Esophagus squamous epithelium (tissue), 5 donors: ENCODE measurements around the gene SIGLEC8. TPM values are rescaled to one million over a fixed set of nuclear protein-coding genes. Genes with fewer than 3 reads are reported as not detected.
A peak's percentile ranks its signal among the peaks of the same experiment; 100 is the strongest.
"Not testable (repeated sequence)": the region's sequence is repeated elsewhere in the genome, so short reads cannot be mapped to it uniquely, and the experiment has no call there.

ENCODE experiments used
- DNase-seq: peaks from one replicate; lab custom pipeline; 2025; lab: John Stamatoyannopoulos, UW
- H3K27ac ChIP-seq, 4 donors: fragments of 200-600 bp; sonication (generic); one replicate each; pipeline ENCODE4 v1.5.1; 2016 to 2019; ENCODE audit warnings: mild to moderate bottlenecking in 1 of 4
- H3K27me3 ChIP-seq, 4 donors: fragments of 200-600 bp; sonication (generic); 1 replicate in 3 of 4; 2 replicates in 1 of 4; pipeline versions ENCODE4 v1.5.1 to v1.6.0; 2017 to 2021; ENCODE audit warnings: antibody characterized with exemption in 1 of 4
- H3K36me3 ChIP-seq, 3 donors: fragments of 200-600 bp; sonication (generic); one replicate each; pipeline ENCODE4 v1.5.1; 2016 to 2019
- H3K4me1 ChIP-seq, 3 donors: fragments of 200-600 bp; sonication (generic); one replicate each; pipeline ENCODE4 v1.5.1; 2017 to 2019
- H3K4me3 ChIP-seq, 4 donors: fragments of 200-600 bp; sonication (generic); 1 replicate in 3 of 4; 2 replicates in 1 of 4; pipeline ENCODE4 v1.5.1; 2016 to 2019; ENCODE audit warnings: mild to moderate bottlenecking in 2 of 4, moderate library complexity in 1 of 4
- H3K9me3 ChIP-seq, 3 donors: fragments of 200-600 bp; sonication (generic); one replicate each; pipeline ENCODE4 v1.5.1; 2016 to 2019
- CTCF ChIP-seq, 6 experiments: fragments of 450-650 bp in 4 of 6; fragments of 200-600 bp in 2 of 6; sonication (generic) in 2 of 6; IDR thresholded peaks; one replicate each; pipeline ENCODE4 v1.5.1; 2016 to 2019; ENCODE audit warnings: antibody characterized with exemption in 6 of 6, mild to moderate bottlenecking in 4 of 6, moderate library complexity in 4 of 6
- POLR2A ChIP-seq, 4 donors: fragments of 450-650 bp; IDR thresholded peaks; one replicate each; pipeline ENCODE4 v1.6.1; 2017; ENCODE audit warnings: antibody characterized with exemption in 4 of 4, mild to moderate bottlenecking in 4 of 4, moderate library complexity in 3 of 4
- WGBS, 2 donors: methylation state at CpG; one replicate each; pipeline ENCODE4 v1.1.5; 2018; 5-methylcytosine and 5-hydroxymethylcytosine counted together
- intact Hi-C: fragments of 100-400 bp; cut with DNase I; formaldehyde crosslinking; loops from one replicate; pipeline ENCODE4 v1.15.0; 2022
- total RNA-seq, 4 donors: library from RNA; depleted of rRNA; stranded (reverse); fragments of >200 nt; gene quantifications; one replicate each; pipeline ENCODE4 v1.1.0, GENCODE V29; 2016
- donor health status: DM: yes; HTN: yes; CAD: no.

SIGLEC8 gene
- total RNA-seq, 4 donors from 2014 or later = 0.31 to 2.5 (median 0.94) TPM

- 59 to 77% methylated on average over 2 to 3 of the region's 3 CpGs for WGBS, 2 donors
- intact Hi-C loops = no loop called here
- TF ChIP-seq POLR2A (IDR thresholded peaks at IDR 0.05) = no peak
- TF ChIP-seq CTCF (IDR thresholded peaks at IDR 0.05) = no peak
Measured at GRCh38 chr19:51417810-51418157, 40.5 kb downstream of the SIGLEC8 start.

GRCh38 chr19:51417107-51417809 is 41.0 kb downstream of the SIGLEC8 start, which contains the start of gene SIGLEC10:
Gene SIGLEC10 (minus strand): TSS chr19:51417642. CDS start chr19:51417581, 61 bp downstream.
- Histone ChIP-seq H3K4me3 (peak within 1 kb of the TSS in 1 of 4 donors; percentile 39), H3K27ac (peak within 1 kb of the TSS in 2 of 4 donors; percentile 54 to 63)

More at GRCh38 chr19:51417810-51418157, 40.5 kb downstream of the SIGLEC8 start:
- Histone ChIP-seq H3K27ac (peak overlapping the region in 2 of 4 donors; percentile 54 to 63), H3K27me3 (peaks cover 0 to 69% (median 0%) of the 10 kb centered on the region in 4 donors), H3K36me3 (no peaks in the 10 kb centered on the region), H3K4me3 (no peak overlapping the region), H3K4me1 (peaks cover 0 to 7% (median 0%) of the 10 kb centered on the region in 3 donors), H3K9me3 (no peaks in the 10 kb centered on the region)
- DNase-seq = no peak

GRCh38 chr19:51416422-51416821 is 41.8 kb downstream of the SIGLEC8 start:
- H3K9me3 ChIP-seq, H3K36me3 ChIP-seq, DNase-seq, intact Hi-C loops, H3K4me1 ChIP-seq: not testable (repeated sequence)
- 48 to 73% methylated on average over 4 to 5 of the region's 15 CpGs for WGBS, 2 donors
- Histone ChIP-seq H3K27ac (peak overlapping the region in 2 of 4 donors; percentile 29 to 52), H3K27me3 (peaks cover 0 to 55% (median 0%) of the 10 kb centered on the region in 4 donors), H3K4me3 (peak overlapping the region in 1 of 4 donors; percentile 39)

More at GRCh38 chr19:51417107-51417809, 41.0 kb downstream of the SIGLEC8 start, which contains the start of gene SIGLEC10:
- TF ChIP-seq POLR2A (IDR thresholded peaks at IDR 0.05) = peak in 1 of 4 donors; percentile 24
- no peak for TF ChIP-seq CTCF (IDR thresholded peaks at IDR 0.05)
- peak; percentile 38 for DNase-seq
- WGBS, 2 donors = 45 to 53% methylated on average over 10 to 14 of the region's 21 CpGs
- H3K27me3 ChIP-seq = peaks cover 0 to 64% (median 0%) of the 10 kb centered on the region in 4 donors
- intact Hi-C loops = no loop called here
- H3K4me1 ChIP-seq = peaks cover 0 to 7% (median 0%) of the 10 kb centered on the region in 3 donors
- H3K9me3 ChIP-seq = no peaks in the 10 kb centered on the region
- no peaks in the 10 kb centered on the region for H3K36me3 ChIP-seq

- Histone ChIP-seq H3K36me3 (no peaks in the 10 kb centered on the region), H3K27ac (no peak overlapping the region), H3K9me3 (no peaks in the 10 kb centered on the region), H3K27me3 (peaks cover 0 to 43% (median 0%) of the 10 kb centered on the region in 4 donors), H3K4me1 (no peaks in the 10 kb centered on the region), H3K4me3 (no peak overlapping the region)
- no peak for TF ChIP-seq POLR2A (IDR thresholded peaks at IDR 0.05)
- TF ChIP-seq CTCF (IDR thresholded peaks at IDR 0.05) = no peak
- intact Hi-C loops = no loop called here
- WGBS, 2 donors = 40% methylated on average over 1 of the region's 12 CpGs; no CpG with 5 or more reads in 1 of the 2 donors
- no peak for DNase-seq
Measured at GRCh38 chr19:51415187-51415586, 43.1 kb downstream of the SIGLEC8 start.

- Histone ChIP-seq H3K9me3 (no peaks in the 10 kb centered on the region), H3K27me3 (peaks cover 0 to 10% (median 0%) of the 10 kb centered on the region in 4 donors), H3K27ac (no peak overlapping the region), H3K36me3 (no peaks in the 10 kb centered on the region), H3K4me1 (no peaks in the 10 kb centered on the region), H3K4me3 (no peak overlapping the region)
- intact Hi-C loops = no loop called here
- no peak for DNase-seq
- 84 to 92% methylated on average over 14 to 15 of the region's 15 CpGs for WGBS, 2 donors
- TF ChIP-seq POLR2A (IDR thresholded peaks at IDR 0.05) (no peak), CTCF (IDR thresholded peaks at IDR 0.05) (no peak)
Measured at GRCh38 chr19:51410950-51411748, 47.1 kb downstream of the SIGLEC8 start.
